ENCODE measurements around the gene SPATA46.
"Not testable (repeated sequence)": the region's sequence is repeated elsewhere in the genome, so short reads cannot be mapped to it uniquely, and the experiment has no call there.

Gene SPATA46, protein sequence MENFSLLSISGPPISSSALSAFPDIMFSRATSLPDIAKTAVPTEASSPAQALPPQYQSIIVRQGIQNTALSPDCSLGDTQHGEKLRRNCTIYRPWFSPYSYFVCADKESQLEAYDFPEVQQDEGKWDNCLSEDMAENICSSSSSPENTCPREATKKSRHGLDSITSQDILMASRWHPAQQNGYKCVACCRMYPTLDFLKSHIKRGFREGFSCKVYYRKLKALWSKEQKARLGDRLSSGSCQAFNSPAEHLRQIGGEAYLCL

GRCh38 chr1:162376691-162377090, at the start of gene SPATA46:
TSS of gene SPATA46 (minus strand) at chr1:162376854. CDS start at chr1:162376790, 64 bp downstream.
- no peak for DNase-seq

DNA sequence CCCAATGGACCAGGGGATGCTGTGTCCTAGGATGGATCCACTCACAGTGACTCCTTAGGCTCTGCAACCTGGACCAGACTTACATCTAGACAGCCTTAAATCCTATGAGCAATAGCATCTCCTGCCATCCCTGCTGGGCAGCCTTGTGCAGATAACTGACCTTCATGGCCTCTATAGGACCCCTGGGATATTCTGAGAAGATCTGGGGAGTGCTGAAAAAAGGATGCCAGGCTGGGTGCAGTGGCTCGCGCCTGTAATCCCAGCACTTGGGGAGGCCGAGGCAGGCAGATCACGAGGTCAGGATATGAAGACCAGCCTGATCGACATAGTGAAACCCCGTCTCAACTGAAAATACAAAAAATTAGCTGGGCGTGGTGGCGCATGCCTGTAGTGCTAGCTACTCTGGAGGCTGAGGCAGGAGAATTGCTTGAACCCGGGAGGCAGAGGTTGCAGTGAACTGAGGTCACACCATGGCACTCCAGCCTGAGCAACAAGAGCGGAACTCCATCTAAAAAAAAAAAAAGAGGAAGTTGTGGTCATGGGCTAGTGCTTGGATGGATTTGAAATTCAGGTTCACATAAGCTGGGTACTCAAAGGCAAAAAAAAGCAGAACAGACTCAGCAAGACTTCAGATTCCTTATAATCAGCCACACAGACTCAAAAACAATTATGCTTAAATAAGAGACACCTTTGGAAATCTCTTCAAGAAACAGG, 46.2 kb upstream of the SPATA46 start:
- no peak for DNase-seq

DNA sequence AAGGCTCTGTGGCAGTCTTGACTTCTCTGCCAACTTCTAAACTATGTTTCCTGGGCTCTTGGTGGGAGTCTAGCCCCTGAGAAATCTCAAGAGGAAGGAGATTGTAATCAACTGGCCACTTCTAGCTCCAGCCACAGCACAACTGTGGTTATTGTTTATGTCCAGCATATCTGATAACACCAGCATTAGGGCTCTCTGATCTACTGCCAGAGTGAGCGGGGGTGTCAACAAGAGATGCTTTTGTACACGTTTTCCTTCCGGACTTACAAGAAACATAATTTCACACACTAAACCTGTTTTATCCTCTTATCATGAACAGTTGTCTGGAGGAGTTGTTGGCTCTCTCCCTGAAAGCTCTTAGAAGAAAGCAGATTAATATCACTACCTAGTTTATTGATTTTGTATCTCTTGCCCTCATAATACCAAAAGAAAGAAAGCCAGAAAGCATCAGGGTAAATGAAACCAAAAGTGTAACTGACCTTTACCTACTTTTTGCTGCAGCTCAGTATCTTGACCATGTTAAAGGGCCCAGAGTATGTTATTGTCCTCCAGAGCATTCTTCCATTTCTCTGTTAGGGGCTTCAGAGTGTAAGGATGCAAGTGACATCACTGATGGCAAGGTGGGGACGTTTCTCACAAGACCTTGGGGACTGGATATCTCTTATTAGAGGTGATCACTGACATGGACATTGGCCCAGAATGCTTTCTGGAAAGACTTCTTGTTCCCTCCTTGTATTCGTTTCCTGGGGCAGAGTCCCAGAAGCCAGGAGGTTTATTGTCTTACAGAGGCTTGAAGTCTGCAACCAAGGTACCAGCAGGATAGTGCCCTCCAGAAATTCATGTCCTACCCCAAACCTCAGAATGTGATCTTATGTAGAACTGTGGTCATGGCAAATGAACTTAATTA, 44.9 kb upstream of the SPATA46 start:
- DNase-seq = no peak

GRCh38 chr1:162420120-162420519, 43.5 kb upstream of the SPATA46 start:
- DNase-seq = no peak

- not testable (repeated sequence) for DNase-seq
These were observed 42.8 kb upstream of the SPATA46 start for GRCh38 chr1:162419450-162419931.

- DNase-seq = not testable (repeated sequence)
These were observed 41.9 kb upstream of the SPATA46 start for GRCh38 chr1:162418584-162418983.

GRCh38 chr1:162417650-162418049, 41.0 kb upstream of the SPATA46 start:
- no peak for DNase-seq

- no peak for DNase-seq
These were observed 40.3 kb upstream of the SPATA46 start for GRCh38 chr1:162416909-162417308.

DNA sequence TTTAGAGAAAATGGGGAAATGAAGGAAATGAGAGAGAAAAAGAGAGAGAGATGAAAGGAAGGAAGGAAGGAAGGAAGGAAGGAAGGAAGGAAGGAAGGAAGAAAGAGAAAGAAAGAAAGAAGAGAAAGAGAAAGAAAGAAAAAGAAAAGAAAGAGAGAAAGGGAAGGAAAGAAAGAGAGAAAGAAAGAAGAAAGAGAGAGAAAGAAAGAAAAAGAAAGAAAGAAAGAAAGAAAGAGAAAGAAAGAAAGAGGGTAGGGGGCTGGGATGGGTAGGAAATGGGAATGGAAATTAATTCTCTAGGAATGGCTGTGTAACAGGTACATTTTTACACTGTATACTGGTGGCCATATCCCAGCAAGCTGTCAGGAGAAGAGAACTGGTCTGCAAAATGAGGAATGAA, 39.6 kb upstream of the SPATA46 start:
- no peak for DNase-seq

DNA sequence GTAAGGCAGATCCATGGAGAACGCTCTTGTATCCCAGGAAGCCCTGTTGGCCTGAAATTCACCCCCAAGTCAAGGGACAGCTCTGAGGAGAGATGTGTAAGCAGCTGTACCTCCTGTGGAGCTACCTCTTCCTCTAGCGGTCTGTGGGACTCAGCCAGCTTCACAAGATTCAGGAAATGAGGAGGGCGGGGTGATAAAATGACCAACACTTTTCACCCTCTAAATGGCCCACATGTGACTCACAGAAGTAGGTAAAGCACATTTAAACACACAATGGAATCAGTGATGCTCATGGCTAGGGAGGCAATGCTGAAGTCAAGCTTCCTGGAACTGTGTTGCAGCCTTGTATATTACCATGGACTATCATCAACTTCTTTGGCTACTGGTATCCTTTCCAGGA, 35.3 kb upstream of the SPATA46 start, which contains the start of gene SH2D1B:
SH2D1B (minus strand) TSS at position 135 of the 400 bp plus-strand sequence; CDS start at position 15, 120 bp downstream.
- DNase-seq = no peak

- no peak for DNase-seq
These were observed 30.9 kb upstream of the SPATA46 start for GRCh38 chr1:162407539-162407938.

- no peak for DNase-seq
These were observed 30.2 kb upstream of the SPATA46 start for GRCh38 chr1:162406811-162407210.

DNA sequence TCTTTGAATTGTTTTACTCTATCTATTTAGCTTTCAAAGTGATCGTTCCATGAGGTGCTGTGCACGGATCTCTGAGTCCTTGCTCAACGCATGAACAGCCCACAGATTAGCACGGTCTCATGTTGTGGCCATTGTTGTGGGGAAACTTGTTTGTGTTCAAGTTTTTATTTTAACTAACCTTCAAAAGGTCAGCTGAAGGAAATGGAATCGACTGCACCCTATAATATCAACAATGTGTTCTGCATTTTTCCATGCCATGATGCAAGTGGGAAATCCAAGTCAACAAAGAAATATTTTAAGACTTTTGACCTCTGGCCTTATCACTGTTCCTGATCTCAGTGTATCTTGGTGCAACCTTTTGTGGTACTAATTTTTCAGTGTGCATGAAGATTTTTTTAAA, 29.1 kb upstream of the SPATA46 start:
- DNase-seq = no peak

GRCh38 chr1:162404550-162405160, 28.0 kb upstream of the SPATA46 start:
- no peak for DNase-seq

GRCh38 chr1:162400790-162401355, 24.2 kb upstream of the SPATA46 start:
- DNase-seq = no peak

- no peak for DNase-seq
These were observed 22.4 kb upstream of the SPATA46 start for GRCh38 chr1:162398999-162399580.

GRCh38 chr1:162397943-162398560, 21.4 kb upstream of the SPATA46 start:
- no peak for DNase-seq

DNA sequence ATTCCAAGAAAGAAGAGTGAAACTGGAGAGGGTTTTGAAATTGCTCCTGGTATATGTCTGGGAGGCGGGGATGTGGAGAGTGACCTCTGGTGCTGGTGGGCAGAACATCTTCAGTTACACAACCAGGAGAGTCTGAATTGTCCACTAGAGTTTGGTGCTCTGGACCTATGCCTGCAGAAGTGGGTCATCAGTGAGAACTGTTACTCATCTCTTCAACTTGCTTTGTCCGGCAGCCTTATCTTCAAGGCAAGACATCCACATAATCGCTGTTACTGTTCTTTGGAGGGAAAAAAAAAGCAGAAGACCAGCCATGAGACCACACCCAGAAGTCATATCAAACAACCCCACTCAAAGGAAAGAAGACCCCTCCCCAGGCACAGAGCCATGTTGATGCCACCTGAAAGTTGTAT, 20.4 kb upstream of the SPATA46 start:
- DNase-seq = no peak

DNA sequence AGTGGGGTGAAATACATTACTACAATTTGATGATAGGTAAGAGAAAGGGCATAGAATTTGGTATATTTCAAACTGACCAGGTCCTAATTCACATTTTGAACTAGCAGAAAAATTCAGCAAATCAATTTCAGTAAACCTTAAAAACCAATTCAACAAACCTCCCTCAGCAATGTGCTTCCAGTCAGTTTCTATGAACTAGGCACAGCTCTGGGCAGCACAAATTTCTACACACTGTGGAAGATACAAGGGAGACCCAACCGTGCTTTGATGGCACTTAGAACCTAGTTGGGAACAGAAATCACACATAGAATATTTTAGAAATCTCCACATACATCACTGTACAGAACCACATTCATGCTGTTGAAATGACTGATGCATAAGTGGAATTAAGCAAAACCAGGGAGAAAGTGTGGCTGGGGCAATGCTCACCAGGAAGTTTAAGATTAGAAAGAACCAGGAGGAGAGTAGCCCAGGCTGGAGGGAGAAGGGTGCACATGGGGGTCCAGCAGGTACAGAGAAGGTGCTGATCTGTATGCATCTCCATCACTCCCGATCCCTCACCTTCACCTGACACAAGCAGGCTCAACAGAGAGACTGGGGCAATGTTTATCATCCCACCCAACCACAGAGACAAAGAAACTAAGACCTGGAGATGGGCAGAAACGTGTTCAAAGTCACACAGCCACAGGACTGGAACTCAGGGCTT, 19.7 kb upstream of the SPATA46 start:
- DNase-seq = no peak

DNA sequence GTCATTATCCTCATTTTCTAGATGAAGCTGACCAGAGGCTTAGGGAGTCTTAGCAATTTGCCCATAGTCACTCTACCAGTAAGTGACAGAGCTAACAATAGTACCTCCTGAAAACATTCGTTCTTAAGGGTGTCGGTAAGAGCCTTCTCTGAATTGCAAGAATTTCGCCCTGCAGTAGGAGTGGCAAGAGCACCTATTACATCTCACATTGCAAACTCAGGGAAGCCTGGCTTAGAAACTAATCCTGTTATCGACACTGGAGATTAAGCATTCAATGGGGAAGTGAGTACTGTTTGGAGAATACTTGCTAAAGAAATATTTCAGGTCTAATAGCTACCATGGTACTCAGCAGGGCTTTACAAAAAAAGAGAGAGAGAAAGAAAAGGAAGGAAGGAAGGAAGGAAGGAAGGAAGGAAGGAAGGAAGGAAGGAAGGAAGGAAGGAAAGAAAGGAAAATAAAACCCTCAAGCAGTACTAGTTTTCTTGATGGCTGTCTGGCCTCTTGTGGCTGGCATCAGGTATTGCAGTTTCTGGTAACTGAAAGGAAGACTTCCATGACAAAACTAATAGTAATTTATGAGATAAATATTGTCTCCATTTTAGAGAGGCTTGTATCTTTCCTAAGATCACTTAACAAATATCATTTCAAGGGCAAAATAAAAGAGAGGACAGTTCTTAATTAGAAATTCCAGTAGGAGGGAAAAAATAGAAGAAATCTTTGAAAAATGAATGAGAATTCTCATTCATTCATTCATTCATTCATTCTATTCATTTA, 15.3 kb upstream of the SPATA46 start:
- no peak for DNase-seq
